Activated naive CD8-positive, alpha-beta T cell treated with anti-CD3 and anti-CD28 coated beads for 36 hours (primary cell): Measurements from ENCODE around the gene CPT2. TPM values are rescaled to one million over a fixed set of nuclear protein-coding genes. Genes with fewer than 3 reads are reported as not detected.

Experiments used
- DNase-seq: peaks from one replicate; pipeline ENCODE4 v3.0.0; 2021
- H3K27ac Mint-ChIP-seq: one replicate; pipeline ENCODE4 v1.8.0; 2022; ENCODE audit warnings: mild to moderate bottlenecking, moderate library complexity, mixed read lengths
- H3K27me3 Mint-ChIP-seq: one replicate; pipeline ENCODE4 v1.8.0; 2022; ENCODE audit warnings: mild to moderate bottlenecking, mixed read lengths
- H3K36me3 Mint-ChIP-seq: one replicate; pipeline ENCODE4 v1.8.0; 2021; ENCODE audit warnings: mild to moderate bottlenecking, mixed read lengths
- H3K4me1 Mint-ChIP-seq: one replicate; pipeline ENCODE4 v1.8.0; 2021; ENCODE audit warnings: mixed read lengths
- H3K4me3 Mint-ChIP-seq: one replicate; pipeline ENCODE4 v1.8.0; 2022; ENCODE audit warnings: mild to moderate bottlenecking, moderate library complexity, mixed read lengths
- H3K9me3 Mint-ChIP-seq: one replicate; pipeline ENCODE4 v1.8.0; 2022; ENCODE audit warnings: mixed read lengths
- total RNA-seq, 2 experiments: library from RNA; stranded (reverse); gene quantifications; one replicate each; pipeline ENCODE4 v1.2.3, GENCODE V29; 2021

CPT2 gene
- total RNA-seq, 2 experiments from 2014 or later = 21.6 to 24.6 TPM

DNA sequence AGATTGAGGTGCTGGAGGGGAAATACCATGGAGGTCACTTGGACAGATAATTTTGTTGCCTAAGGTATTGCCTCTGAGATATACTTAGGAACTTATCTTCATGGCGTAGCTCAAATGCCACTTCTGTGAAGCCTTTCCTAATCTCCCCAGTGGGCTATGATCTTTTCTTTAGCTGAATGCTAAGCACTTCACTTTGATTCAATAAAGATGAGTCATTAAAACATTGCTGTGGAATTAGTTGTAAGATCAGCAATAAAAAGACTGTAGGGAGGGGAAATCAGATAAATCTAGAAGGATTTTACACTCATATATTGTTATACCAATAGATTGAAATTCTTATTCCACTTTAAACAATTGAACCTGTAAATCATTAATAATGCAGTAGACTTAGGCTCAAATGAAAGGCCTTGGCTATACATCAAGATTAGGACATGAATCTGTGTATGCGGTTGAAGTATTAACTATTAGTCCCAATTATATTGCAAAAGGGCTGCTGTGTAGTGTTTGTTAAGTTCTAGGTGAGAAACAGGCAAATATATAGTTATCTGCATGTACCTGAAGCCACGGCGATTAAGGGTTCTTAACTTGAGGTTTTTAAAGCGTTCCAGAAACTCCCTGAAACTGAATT is 60.9 kb downstream of the CPT2 start:
- no peak overlapping the region for H3K27ac Mint-ChIP-seq
- peaks cover 33% of the 10 kb centered on the region for H3K36me3 Mint-ChIP-seq
- no peak overlapping the region for H3K4me3 Mint-ChIP-seq
- no peaks in the 10 kb centered on the region for H3K4me1 Mint-ChIP-seq
- no peaks in the 10 kb centered on the region for H3K27me3 Mint-ChIP-seq
- DNase-seq = no peak
- H3K9me3 Mint-ChIP-seq = no peaks in the 10 kb centered on the region

DNA sequence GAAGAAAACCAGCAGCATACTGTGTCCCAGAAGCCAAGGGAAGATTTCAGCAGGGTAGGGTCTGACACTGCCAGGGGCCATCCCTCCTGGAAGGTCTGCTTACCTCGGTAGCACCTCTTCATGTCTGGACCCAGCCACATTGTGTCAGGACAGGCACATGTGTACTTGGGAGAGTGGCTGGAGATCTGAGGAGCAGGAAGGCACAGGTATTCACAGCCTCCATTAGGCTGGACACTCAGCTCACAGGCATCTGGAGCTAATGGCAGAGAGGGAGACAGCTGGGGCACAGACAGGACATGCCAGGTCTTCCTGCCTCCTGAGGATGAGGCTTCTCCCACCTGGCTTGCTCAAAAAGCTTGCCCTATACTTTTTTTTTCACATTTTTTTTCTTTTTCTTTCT is 61.6 kb downstream of the CPT2 start:
- Mint-ChIP-seq H3K27me3 (no peaks in the 10 kb centered on the region), H3K9me3 (no peaks in the 10 kb centered on the region), H3K4me3 (no peak overlapping the region), H3K36me3 (peaks cover 34% of the 10 kb centered on the region), H3K4me1 (no peaks in the 10 kb centered on the region), H3K27ac (no peak overlapping the region)
- no peak for DNase-seq

DNA sequence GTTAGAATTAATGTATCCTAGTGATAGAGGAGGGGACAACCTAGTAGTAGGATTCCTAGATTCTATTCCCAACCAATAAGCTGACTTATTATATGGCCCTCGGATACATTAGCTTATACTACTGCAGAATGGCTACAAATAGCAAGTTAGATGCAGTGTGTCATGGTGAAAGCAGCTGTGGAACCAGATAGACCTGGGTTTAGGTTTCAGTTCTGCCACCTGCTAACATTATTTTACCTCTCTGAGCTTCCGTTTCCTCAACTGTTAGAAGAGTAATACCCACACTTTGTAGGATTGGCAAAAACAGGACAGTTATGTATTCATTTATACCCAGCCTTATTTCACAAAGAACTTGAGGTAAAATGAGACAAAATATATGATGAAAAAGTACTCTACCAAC is 63.3 kb downstream of the CPT2 start:
- Mint-ChIP-seq H3K27ac (no peak overlapping the region), H3K27me3 (no peaks in the 10 kb centered on the region), H3K9me3 (no peaks in the 10 kb centered on the region), H3K4me3 (no peak overlapping the region), H3K36me3 (peaks cover 41% of the 10 kb centered on the region), H3K4me1 (no peaks in the 10 kb centered on the region)
- no peak for DNase-seq

DNA sequence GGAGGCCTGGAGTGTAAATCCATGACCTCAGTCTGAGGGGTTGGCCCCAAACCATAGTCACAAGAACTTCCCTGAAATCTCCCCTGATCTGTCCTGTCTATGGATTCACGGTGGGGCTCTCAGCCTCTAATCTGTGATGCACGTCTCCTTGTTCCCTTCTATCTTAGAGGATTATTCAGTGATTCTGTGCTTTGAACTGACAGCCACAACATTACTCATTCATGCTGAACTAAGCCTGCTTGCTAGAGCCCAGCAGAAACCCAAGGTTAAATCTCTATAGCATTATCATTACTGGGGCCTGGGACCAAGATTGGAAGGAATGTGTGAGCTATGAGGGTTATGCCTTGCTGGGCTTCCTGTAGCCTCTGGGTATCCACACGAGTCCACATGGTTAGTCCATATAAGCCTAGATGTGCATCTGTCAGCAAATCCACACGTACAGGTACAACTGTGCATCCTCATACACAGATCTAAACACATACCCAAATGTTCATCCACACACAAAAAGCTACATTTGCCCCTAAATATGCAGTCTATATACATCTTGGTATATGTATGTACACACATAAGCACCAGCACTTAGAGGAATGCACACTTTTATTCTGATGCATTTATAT is 64.1 kb downstream of the CPT2 start:
- no peak overlapping the region for H3K27ac Mint-ChIP-seq
- no peak for DNase-seq
- H3K4me3 Mint-ChIP-seq = no peak overlapping the region
- peaks cover 48% of the 10 kb centered on the region for H3K36me3 Mint-ChIP-seq
- no peaks in the 10 kb centered on the region for H3K27me3 Mint-ChIP-seq
- no peaks in the 10 kb centered on the region for H3K4me1 Mint-ChIP-seq
- H3K9me3 Mint-ChIP-seq = no peaks in the 10 kb centered on the region

DNA sequence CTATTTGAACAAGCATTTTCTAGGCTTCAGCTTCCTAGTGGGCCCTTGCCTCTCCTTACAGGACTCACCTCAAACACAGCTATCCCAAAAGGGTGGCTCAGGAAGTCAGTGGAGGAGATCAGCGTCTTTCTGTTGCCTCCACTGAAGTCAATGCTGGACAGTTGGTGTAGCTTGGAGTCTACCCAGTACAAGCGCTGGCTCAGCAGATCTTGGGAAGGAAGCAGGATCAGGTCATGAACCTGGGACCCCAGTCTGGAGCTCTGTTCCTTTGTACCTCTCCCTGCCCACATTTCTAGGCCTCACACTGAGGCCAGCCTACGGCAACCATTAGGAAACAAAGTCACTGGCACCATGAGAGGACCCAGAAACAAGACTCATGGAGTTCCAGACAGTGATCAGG is 65.4 kb downstream of the CPT2 start:
- DNase-seq = no peak
- Mint-ChIP-seq H3K27ac (no peak overlapping the region), H3K4me1 (no peaks in the 10 kb centered on the region), H3K27me3 (no peaks in the 10 kb centered on the region), H3K4me3 (no peak overlapping the region), H3K9me3 (no peaks in the 10 kb centered on the region), H3K36me3 (peaks cover 59% of the 10 kb centered on the region)

Other genes starting within 250 kb of the CPT2 start
- gene PODN, start 134.6 kb upstream of the CPT2 start, total RNA-seq = not detected
- gene SLC1A7, start 54.2 kb upstream of the CPT2 start, total RNA-seq = not detected
- gene CZIB, start 23.8 kb downstream of the CPT2 start, total RNA-seq = 10 to 100 TPM; 43.4 to 44.8 TPM
- gene MAGOH, start 41.7 kb downstream of the CPT2 start, total RNA-seq = 100 to 1,000 TPM; 114 to 118 TPM
- gene LRP8, start 131.2 kb downstream of the CPT2 start, total RNA-seq = 10 to 100 TPM; 42.3 to 47.7 TPM